Pancreas (tissue), 10 donors: ENCODE data around the gene SLC49A4. TPM values are rescaled to one million over a fixed set of nuclear protein-coding genes. Genes with fewer than 3 reads are reported as not detected.

ENCODE experiments used
- ATAC-seq, 4 donors: fragments of 200-7000 bp; cut with Tn5 transposase; one replicate each; pipeline versions ENCODE4 v1.8.0 to v1.9.1; 2020; ENCODE audit warnings: mild to moderate bottlenecking in 4 of 4, moderate library complexity in 4 of 4
- DNase-seq, 6 donors: peaks; one replicate each; pipeline ENCODE4 v3.0.0-alpha.2; 2020
- FAIRE-seq: peaks from 2 replicates; lab custom pipeline; 2012; peaks lifted over from hg19 to GRCh38; lab: Jason Lieb, UNC
- H3K27ac ChIP-seq, 4 donors: fragments of 200-600 bp; sonication (generic); 1 replicate in 3 of 4; 2 replicates in 1 of 4; pipeline versions ENCODE4 v1.5.0 to v1.8.0; 2020
- H3K27me3 ChIP-seq, 4 donors: fragments of 200-600 bp; one replicate each; pipeline ENCODE4 v1.8.0; 2021
- H3K36me3 ChIP-seq, 3 donors: fragments of 200-600 bp; sonication (generic) in 1 of 3; one replicate each; pipeline versions ENCODE4 v1.5.0 to v1.8.0; 2020 to 2021
- H3K4me1 ChIP-seq, 3 donors: fragments of 200-600 bp; one replicate each; pipeline ENCODE4 v1.8.0; 2021
- H3K4me3 ChIP-seq, 4 donors: fragments of 200-600 bp; sonication (generic) in 2 of 4; one replicate each; pipeline versions ENCODE4 v1.5.0 to v1.8.0; 2020 to 2021
- H3K9me3 ChIP-seq, 4 donors: fragments of 200-600 bp; one replicate each; pipeline ENCODE4 v1.8.0; 2021
- WGBS, 2 donors: extraction: QIAGEN DNeasy Blood & Tissue Kit; methylation state at CpG; one replicate each; pipeline ENCODE4 v1.1.7; 2013; 5-methylcytosine and 5-hydroxymethylcytosine counted together
- intact Hi-C, 3 donors: fragments of 100-400 bp; cut with DNase I; formaldehyde crosslinking; loops; one replicate each; pipeline versions ENCODE4 v1.11.1 to v1.14.2; 2022
- polyA plus RNA-seq, 2 donors: library from polyadenylated mRNA; stranded (reverse); fragments of 200-250 nt; gene quantifications; one replicate each; pipeline ENCODE4 v1.2.3, GENCODE V29; 2013
- total RNA-seq, 6 donors: library from RNA; stranded (reverse); fragmentation: NEBNext Ultra II Directional in 4 of 6; extraction: Animal tissue kit (Norgen Biotek cat#: 25700) in 4 of 6; gene quantifications; one replicate each; pipeline versions ENCODE4 v1.2.1 to v1.2.4, GENCODE V29; 2021 to 2023
- TF ChIP-seq, protein P1 (sequence below), 4 donors: fragments of 200-600 bp; sonication (generic) in 3 of 4; IDR thresholded peaks; one replicate each; pipeline versions ENCODE4 v1.5.0 to v1.8.0; 2021; ENCODE audit warnings: antibody characterized with exemption in 4 of 4
- donor health status: healthy with polysubstance abuse.
- donor health status: DM: no; HTN: no; CAD: no; lungs with moderate emphysema.
- donor health status: DM: no; HTN: no; CAD: no.
- donor health status: control.
- donor health status: control.
- donor health status: Bipolar disorder and iron deficiency.
- donor health status: DM: yes; HTN: yes; CAD: no.
- donor health status: DM: no; HTN: no; CAD: no.
- donor health status: DM: no; HTN: no; CAD: no.
- donor health status: DM: yes; HTN: yes; CAD: no.

The SLC49A4 gene
- total and polyA plus RNA-seq, 8 donors: 3.4 to 13.7 (median 10.9) TPM

DNA sequence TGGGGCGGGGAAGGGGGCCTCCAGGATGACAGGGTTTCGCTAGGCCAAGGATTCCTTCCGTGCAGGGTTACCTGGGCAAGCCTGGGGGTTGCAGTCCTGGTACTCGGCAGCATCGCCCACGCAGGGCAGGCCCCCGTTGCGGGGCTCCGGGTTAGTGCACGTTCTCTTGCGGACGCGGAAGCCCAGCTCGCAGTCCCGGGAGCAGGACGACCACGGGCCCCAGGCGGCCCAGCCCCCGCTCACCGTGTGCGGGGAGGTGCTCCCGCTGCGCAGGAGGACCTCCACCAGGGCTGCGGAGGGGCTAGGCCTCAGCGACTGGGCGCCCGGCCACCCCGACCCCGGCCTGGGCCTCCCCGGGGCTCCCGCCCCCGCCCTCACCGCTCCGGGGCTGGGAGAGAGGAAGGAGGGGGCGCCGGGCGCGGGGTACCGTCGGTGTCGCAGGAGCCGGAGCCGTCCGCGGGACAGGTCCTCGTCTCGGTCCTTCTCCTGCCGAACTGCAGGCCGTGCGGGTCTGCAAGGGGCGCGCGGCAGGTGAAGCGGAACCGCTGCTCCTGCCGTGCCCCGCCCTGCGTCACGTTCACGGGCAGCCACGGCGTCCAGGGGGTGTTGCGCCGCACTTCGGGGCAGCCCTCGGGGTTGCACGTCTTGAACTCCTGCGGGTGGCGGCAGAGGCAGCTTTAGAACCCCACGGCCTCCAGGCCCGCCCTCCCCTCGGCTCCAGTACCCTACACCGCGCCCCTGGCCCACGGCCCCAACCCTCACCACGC is 118.1 kb downstream of the SLC49A4 start:
- 42 to 49% methylated on average over 68 to 76 of the region's 76 CpGs for WGBS, 2 donors
- ATAC-seq (no peak), DNase-seq (no peak), FAIRE-seq (no peak)
- Histone ChIP-seq H3K9me3 (no peaks in the 10 kb centered on the region), H3K27ac (no peak overlapping the region), H3K36me3 (no peaks in the 10 kb centered on the region), H3K4me1 (no peaks in the 10 kb centered on the region), H3K4me3 (no peak overlapping the region), H3K27me3 (peaks cover 0 to 5% (median 0%) of the 10 kb centered on the region in 4 donors)
- intact Hi-C loops: no loop called here
- TF ChIP-seq, protein P1, sequence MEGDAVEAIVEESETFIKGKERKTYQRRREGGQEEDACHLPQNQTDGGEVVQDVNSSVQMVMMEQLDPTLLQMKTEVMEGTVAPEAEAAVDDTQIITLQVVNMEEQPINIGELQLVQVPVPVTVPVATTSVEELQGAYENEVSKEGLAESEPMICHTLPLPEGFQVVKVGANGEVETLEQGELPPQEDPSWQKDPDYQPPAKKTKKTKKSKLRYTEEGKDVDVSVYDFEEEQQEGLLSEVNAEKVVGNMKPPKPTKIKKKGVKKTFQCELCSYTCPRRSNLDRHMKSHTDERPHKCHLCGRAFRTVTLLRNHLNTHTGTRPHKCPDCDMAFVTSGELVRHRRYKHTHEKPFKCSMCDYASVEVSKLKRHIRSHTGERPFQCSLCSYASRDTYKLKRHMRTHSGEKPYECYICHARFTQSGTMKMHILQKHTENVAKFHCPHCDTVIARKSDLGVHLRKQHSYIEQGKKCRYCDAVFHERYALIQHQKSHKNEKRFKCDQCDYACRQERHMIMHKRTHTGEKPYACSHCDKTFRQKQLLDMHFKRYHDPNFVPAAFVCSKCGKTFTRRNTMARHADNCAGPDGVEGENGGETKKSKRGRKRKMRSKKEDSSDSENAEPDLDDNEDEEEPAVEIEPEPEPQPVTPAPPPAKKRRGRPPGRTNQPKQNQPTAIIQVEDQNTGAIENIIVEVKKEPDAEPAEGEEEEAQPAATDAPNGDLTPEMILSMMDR (IDR thresholded peaks at IDR 0.05): no peak

GRCh38 chr3:122913539-122914100 is 118.8 kb downstream of the SLC49A4 start:
- intact Hi-C loops: no loop called here
- no peak for ATAC-seq
- Histone ChIP-seq H3K27me3 (peaks cover 0 to 5% (median 0%) of the 10 kb centered on the region in 4 donors), H3K9me3 (no peaks in the 10 kb centered on the region), H3K36me3 (no peaks in the 10 kb centered on the region), H3K4me3 (no peak overlapping the region), H3K27ac (no peak overlapping the region), H3K4me1 (no peaks in the 10 kb centered on the region)
- FAIRE-seq: no peak
- DNase-seq: no peak
- WGBS, 2 donors: 75 to 77% methylated on average over 33 of the region's 33 CpGs
- TF ChIP-seq, protein P1 (IDR thresholded peaks at IDR 0.05): no peak

DNA sequence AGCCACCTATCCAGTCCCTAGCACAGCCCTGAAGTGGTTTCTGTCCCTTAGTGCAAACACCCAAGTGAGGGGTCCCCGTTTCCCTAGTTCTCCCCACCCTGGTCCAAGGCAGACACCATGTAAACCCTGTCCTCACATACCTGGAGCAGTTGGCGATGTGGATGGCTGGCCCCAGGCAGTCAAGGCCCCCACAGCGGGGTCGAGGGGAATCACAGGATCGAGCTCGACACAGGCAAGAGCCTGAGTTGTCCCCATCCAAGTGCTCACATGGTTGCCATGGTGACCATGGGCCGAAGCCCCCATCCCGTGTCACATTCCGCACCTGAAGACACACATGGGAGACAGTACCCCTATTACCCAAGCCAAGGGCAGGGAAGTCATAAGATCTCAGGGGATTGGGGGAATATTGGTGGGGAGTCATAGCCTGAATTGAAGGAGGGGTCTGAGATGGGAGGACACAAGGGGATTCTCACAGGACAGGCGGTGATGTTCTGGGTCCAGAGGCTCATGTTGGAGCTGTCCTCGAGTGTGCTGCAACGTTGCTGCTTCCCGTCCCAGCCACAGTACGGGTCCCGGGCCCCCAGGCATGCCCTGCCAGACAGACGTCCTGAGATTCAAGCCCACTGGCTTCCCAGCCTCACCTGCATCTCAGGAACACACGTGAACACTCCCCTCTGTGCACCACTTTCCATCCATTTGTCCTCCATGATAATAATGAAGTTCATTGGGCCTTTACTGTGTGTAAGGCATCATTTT is 120.6 kb downstream of the SLC49A4 start:
- intact Hi-C loops: no loop called here
- ATAC-seq (no peak), DNase-seq (no peak), FAIRE-seq (no peak)
- H3K27ac ChIP-seq: no peak overlapping the region
- H3K4me3 ChIP-seq: no peak overlapping the region
- H3K9me3 ChIP-seq: no peaks in the 10 kb centered on the region
- TF ChIP-seq, protein P1 (IDR thresholded peaks at IDR 0.05): no peak
- no peaks in the 10 kb centered on the region for H3K36me3 ChIP-seq
- no peaks in the 10 kb centered on the region for H3K4me1 ChIP-seq
- 72 to 76% methylated on average over 17 of the region's 17 CpGs for whole genome bisulfite sequencing, 2 donors
- peaks cover 0 to 5% (median 0%) of the 10 kb centered on the region in 4 donors for H3K27me3 ChIP-seq

- DNase-seq: no peak
- Histone ChIP-seq H3K9me3 (no peaks in the 10 kb centered on the region), H3K36me3 (no peaks in the 10 kb centered on the region), H3K4me3 (no peak overlapping the region), H3K27me3 (peaks cover 0 to 5% (median 0%) of the 10 kb centered on the region in 4 donors), H3K4me1 (no peaks in the 10 kb centered on the region), H3K27ac (no peak overlapping the region)
- WGBS, 2 donors: 64 to 76% methylated on average over 4 of the region's 4 CpGs
- FAIRE-seq: no peak
- TF ChIP-seq, protein P1 (IDR thresholded peaks at IDR 0.05): no peak
- ATAC-seq: no peak
- intact Hi-C loops: no loop called here
Measured at GRCh38 chr3:122916084-122916483, 121.2 kb downstream of the SLC49A4 start.
